NCI-H1092 treated with DMSO at 0.1 percent for 48 hours (cell line): ENCODE measurements around the gene SEC63.
"Not testable (repeated sequence)": the region's sequence is repeated elsewhere in the genome, so short reads cannot be mapped to it uniquely, and the experiment has no call there.

Experiments
- DNase-seq: peaks from one replicate; lab custom pipeline; 2025; lab: John Stamatoyannopoulos, UW

SEC63 gene

DNA sequence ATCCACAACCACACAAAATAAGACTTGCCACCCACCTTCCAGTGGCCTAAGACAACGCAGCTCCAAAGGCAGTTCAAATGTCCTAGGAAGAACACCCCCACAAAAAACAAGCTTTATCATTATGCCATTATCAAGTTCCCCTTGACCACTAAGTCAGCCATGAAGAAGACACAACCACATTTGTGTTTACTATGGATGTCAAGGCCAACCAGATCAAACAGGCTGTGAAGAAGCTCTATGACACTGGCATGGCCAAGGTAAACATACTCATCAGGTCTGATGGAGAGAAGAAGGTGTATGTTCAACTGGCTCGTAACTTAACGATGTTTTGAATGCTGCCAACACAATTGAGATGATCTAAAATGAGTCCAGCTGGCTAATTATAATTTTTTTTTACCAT is 26.1 kb downstream of the SEC63 start:
- no peak for DNase-seq

DNA sequence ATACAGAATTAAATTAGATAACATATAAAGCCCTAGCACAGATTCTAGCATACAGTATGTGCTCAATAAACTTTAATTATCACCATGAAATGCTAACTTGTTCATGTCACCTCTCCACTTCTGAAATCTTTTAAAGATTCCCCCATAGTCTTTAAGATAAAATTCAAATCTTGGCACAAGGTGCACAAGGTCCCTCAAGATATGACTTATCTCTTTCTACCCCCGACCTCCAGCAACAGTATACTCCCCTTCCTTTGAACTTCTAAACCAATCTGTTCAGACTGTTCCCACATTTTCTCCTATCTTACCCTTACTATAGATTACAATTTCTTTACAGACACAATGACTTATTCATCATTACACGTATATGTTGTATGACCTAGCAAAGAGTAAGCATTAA is 29.0 kb downstream of the SEC63 start:
- DNase-seq = no peak

DNA sequence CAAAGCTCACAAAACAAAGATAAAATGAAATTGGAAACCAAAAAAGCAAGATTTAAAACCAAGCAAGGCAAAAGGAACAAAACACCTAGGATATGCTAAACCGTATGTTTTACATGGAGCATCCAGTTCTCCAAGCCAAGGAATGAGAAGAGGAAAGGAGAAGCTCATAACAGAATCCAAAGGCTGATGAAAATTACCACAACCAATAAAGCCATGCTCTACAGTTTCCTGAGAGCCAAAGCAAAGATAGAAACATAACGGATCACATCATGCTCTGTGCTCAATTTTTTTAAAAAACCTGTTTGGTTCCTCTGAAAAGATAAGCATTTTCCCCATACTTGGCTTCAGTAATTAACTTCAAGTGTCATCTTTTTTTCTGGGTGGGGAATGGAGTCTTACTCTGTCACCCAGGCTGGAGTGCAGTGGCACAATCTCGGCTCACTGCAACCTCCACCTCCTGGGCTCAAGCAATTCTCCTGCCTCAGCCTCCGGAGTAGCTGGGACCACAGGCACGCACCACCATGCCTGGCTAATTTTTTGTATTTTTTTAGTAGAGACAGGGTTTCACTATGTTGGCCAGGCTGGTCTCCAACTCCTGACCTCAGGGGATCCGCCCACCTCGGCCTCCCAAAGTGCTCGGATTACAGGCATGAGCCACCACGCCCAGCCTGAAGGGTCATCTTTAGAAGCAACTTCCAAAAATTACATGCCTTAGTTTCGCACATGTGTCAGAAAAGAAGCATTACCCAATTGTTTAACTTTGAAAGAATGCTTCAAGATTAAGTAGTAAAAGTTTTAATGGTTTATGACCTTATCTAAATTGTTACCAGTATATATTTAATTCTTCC is 31.1 kb downstream of the SEC63 start:
- DNase-seq = not testable (repeated sequence)

DNA sequence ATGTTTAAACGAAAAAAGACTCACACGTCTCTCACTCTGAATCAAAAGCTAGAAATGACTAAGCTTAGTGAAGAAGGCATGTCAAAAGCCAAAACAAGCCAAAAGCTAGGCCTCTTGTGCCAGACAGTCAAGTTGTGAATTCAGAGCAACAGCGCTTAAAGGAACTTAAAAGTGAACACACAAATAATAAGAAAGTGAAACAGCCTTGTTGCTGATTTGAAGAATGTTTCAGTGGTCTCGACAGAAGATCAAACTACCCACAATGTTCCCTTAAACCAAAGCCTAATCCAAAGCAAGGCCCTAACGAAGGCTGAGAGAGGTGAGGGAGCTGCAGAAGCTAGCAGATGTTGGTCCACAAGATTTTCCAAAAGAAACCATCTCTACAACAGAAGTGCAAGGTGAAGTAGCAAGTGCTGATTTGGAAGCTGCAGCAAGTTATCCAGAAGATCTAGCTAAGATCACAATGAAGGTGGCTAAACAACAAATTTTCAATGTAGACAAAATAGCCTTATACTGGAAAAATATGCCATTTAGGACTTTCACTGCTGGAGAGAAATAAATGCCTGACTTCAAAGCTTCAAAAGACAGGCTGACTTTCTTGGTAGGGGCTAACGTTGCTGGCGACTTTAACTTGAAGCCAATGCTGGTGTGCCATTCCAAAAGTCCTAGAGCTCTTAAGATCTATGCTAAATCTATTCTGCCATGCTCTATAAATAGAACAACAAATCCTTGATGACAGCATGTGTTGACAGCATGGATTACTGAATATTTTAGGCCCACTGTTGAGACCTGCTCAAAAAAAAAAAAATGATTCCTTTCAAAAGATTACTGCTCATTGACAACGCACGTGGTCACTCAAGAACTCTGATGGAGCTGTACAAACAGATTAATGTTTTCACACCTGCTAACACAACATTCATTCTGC is 40.3 kb downstream of the SEC63 start:
- DNase-seq = no peak

DNA sequence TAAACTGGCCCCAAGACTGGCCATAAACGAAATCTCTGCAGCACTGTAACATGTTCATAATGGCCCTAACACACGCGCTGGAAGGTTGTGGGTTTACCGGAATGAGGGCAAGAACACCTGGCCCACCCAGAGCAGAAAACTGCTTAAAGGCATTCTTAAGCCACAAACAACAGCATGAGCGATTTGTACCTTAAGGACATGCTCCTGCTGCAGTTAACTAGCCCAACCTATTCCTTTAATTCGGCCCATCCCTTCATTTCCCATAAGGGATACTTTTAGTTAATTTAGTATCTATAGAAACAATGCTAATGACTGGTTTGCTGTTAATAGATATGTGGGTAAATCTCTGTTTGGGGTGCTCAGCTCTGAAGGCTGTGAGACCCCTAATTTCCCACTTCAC is 41.0 kb downstream of the SEC63 start:
- DNase-seq = not testable (repeated sequence)

DNA sequence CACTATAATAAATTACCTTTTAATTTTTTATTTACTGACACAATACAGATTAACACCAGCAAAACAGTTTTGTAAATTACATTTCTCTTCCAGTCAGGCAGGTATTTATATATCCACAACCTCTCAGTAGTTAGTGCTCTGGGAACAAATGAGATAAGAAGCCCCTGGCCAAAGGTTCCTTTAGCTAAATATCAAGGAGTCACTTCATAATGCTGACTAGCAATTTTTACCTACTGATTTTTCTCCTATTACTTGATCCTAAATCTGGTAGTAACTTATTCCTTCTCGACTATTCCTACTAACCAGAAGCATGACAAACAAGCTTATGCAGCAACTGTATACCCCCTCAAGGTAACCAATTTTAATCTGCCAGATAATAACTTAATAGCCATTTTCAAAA is 46.3 kb downstream of the SEC63 start:
- DNase-seq = no peak

DNA sequence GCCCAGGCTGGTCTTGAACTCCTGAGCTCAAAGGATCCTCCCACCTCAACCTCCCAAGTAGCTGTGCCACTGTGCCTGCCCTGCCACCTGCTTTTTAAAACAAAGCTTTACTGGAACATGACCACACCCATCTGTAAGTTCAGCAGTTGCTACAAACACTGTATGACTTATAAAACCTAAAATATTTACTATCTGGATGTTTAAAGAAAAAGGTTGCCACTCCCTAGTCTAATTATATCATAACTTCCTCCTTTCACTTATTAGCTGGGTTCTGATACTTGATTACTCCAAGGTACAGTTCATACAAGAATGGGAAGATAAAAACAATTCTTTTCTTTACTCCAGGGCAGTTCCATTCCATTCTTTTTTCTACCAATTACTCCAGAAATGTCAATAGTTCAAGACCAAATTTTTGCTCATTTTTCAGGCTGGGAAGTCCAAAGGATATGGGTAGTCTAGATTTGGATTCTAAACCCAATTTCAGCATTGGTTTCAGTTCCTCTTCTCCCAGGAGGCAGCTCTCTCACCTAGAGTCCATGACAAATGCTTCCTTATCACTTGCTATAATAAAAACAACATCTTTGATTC is 63.1 kb downstream of the SEC63 start:
- DNase-seq = no peak

DNA sequence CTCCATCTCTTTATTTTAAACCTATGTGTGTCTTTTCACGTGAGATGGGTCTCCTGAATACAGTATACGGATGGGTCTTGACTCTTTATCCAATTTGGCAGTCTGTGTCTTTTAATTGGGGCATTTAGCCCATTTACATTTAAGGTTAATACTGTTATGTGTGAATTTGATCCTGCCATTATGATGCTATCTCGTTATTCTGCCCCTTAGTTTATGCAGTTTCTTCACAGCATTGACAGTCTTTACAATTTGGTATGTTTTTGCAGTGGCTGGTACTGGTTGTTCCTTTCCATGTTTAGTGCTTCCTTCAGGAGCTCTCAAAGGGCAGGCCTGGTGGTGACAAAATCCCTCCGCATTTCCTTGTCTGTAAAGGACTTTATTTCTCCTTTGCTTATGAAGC is 67.6 kb downstream of the SEC63 start:
- not testable (repeated sequence) for DNase-seq

DNA sequence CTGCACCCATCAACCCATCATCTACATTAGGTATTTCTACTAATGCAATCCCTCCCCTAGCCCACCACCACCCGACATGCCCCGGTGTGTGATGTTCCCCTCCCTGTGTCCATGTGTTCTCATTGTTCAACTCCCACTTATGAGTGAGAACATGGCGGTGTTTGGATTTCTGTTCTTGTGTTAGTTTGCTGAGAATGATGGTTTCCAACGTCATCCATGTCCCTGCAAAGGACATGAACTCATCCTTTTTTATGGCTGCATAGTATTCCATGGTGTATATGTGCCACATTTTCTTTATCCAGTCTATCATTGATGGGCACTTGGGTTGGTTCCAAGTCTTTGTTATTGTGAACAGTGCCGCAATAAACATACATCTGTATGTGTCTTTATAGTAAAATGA is 72.1 kb downstream of the SEC63 start:
- DNase-seq = not testable (repeated sequence)

DNA sequence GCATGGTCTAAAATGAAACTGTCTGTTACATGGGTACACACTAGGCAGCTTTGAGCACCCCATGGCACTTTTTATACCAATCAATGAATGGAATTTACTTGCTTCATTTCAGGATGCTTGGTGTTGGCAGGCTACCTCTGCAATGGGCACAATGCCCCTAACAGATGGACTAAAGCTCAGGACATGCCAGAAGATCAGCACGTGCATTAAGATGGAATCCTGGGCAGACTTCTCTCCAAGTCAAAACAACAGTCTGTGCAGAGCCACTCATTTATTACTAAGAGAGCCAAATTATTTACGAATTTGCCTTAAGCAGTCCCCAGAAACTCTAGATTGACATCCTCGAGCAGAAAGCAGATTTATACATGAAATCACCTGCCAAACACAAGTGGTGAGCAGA is 78.1 kb downstream of the SEC63 start:
- DNase-seq = no peak

DNA sequence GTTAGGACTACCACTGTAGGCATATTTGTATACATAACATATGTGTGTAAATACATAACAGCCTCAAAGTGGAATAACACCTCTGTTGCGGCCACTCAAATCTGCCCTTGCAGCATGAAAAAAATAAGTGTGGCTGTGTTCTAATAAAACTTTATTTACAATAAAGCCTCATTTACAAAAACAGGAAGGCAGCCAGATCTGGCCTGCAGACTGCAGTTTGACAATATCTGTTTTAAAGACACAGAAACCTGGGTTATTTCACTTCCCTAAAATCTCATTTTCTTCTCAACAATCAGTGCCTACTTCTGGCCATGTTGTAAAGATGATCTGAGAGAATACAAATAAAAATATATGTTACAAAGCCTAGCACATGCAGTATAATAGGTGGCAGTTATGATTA is 80.0 kb downstream of the SEC63 start:
- DNase-seq = no peak

DNA sequence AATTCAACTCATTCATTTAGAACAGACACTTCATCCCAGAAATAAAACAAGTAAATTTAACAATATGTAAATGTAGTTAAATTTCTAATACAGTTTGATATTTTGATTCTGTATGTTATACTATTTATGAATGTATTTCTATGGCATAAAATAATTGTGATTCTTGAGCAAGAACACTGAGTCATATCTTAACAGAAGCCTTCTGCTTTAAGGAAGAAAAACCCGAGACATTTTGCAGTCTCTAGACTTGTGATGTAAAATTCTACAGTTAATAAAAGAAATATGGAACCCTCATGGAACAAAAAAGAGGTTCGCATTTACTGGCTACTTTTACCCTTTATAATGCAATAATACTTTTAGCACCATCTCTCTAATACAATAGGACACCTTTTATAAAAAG is 86.0 kb downstream of the SEC63 start:
- DNase-seq = no peak

DNA sequence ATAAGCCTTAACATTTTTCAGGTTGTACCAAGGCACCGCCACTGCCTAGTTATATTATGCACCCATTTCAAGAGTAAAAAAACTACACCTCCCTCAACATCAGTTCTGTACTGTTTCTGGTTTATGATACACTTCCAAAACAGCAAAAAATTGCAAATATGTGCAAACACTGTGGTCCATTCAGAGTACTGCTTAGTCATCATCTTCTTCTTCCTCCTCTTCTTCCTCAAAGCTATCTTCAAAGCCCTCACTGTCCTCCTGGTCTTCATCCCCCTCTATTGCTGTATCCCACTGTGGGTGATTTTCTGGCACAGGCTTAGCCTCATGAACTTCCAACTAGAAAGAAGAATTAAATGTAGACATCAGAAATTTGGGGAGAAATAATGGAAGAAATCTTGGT is 86.5 kb downstream of the SEC63 start:
- not testable (repeated sequence) for DNase-seq

DNA sequence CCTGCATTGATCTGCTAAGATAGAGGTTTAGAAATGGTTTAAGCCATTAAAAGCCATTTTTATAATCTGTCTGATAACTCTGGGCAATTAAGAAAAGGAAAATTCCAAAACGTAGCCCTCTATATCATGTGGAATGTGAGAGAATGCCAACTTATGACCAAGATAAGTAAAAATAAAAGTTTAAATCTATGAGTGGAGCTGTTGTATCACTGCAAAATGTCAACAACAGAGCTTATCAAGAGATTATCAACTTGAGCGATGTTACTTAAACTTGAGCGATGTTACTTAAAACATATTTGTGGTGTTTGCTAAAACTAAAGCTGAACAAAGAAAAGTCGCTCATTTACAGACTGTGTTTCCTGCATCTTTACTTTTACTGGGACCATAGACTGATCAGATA is 87.0 kb downstream of the SEC63 start:
- no peak for DNase-seq

DNA sequence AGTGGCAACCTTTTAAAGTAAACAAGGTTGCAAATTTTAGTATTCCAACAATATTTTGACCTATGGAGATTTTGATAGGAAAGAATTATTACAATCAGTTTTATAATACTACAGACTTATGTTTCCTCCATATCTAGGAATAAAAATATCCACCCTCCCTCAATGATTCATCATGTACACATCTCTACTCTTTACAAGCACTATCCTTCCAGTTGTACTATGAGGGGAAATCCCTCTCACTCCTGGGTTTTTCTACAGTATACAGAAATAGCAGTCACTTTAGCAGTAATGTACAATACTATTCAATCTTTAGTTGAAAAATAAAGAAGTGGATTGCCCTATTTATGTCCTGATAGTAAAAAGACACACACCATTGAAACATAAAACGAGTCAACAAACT is 87.6 kb downstream of the SEC63 start:
- DNase-seq = no peak

DNA sequence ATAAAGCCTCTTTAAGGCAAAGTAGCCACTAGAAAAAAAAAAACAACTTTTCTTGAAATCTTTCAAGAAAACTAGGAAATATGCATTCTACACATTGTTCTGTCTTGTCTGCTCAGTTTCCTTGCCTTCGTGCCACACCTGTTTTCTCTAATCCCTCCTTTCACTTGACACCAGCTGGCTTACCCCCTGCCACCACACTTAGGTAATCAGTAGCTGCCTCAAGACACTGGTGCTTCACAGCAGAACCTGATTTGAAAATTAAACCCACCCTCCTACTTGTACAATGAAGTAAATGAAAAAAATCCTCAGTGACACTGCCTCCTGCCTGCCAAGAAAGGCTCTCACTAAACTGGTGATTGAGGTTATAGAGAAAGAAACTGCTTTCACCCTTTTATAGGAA is 88.1 kb downstream of the SEC63 start:
- DNase-seq = no peak

DNA sequence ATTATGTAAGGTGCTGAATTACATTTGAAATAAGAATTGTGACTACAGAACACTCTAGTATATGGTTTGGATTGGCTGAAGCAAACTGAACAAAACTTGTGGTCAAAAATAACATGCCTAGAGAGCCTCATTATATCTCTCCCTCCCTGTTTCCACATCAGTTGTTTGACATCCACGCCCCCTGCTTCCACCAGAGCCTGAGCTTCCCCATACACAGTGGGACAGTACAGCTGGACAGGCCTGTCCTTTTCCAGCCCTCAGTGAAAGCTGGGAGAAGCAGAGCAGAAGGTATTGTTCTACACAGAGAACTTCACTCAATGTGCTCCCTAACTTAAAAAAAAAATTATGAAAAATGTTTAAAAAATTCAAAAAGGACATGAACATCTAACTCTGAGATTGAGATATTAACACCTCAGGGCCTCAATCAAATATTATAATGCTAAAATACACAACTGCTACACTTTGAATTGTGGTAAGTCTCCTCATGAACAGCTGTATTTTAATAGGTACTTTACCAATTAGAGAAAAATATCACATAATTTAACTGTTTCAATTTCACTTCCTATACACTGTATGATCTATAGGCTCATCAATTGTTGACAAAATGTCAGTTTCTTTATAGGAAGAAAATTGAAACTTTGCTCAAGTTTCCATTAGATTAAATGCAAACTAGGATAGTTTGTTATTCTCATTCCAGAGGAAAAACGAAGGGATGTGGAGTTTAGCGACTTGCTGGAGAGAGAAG is 89.0 kb downstream of the SEC63 start:
- no peak for DNase-seq

DNA sequence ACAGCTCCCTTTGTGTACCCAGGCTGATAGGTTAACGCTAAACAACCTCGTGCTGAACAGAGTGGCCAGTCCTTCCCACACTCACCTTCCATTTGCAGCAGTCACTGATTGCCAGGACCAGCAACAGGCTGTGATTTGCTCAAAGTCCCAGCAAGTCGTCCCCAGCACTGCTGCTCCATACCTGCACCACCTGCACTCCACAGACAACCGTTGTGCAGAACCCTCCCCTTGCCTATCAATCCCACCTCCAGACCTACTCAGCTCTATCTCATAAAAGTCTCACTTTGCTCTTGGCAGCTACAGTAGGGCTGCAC is 90.7 kb downstream of the SEC63 start:
- no peak for DNase-seq

DNA sequence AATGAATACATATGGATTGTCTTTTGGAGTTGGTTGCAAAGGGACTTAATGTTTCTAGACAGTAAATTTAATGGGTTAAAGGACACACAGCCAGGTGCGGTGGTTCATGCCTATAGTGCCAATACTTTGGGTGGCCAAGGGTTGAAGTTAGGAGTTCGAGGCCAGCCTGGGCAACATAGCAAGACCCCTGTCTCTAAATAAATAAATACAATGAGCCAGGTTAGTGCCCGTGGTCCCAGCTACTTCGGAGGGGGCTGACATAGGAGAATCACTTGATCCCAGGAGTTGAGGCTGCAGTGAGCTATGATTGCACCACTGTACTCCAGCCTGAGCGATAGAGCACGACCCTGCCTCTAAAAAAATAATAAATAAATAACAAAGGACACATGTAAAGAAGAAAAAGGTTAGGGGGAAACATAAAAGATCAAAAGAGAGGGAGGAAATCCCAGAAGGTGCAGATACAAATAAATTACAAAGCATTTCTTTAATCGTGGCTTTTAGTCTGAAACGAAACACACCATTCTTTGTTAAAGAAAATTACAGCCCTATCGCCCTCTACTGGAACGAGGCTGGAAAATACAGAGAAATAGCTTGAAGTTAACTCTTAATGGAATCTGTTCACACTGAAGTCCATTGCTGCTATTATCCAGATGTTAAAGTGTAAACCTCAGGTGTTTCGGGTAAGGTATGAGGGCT is 91.3 kb downstream of the SEC63 start:
- DNase-seq = peak; percentile 3

DNA sequence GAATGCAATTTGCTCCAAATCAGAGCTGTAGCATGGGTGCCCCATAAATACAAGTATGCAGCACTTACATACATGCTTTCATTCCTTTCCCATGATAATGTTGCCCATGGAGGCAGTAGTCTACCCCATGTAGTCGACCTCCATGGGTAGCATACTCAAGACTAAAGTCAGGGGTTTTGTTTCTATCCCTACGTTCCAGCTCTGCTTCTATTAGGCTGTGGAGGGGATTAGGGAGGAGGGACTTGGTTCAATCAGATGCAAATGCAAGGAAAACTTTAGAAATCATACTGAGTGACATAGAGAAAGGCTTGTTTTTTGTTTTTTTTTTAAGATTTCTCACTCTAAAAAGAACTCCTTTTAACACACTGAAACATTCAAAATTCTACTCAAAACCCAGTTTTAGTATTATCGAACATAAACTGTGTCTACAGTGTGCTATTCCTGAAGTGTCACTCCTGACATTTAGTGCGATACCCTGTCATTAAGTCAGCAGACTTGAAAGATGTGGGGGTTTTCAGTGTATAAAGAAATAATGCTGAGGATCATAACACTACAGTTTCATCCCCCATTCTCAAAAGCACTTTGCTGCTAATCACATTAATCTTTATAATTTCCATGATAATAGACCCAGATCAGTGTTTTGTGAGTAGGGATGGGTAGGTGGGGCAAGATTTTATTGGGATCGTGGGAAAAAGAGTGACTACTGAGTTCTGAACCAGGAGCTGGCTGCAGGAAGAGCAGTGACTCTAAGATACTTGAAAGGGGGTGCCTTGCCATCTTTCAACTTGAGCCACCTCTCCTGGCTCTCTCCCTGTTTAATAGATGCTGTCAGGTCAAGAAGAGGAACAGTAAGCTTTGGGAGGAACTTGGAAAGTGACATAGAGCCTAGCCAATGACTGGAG is 93.5 kb downstream of the SEC63 start:
- no peak for DNase-seq

DNA sequence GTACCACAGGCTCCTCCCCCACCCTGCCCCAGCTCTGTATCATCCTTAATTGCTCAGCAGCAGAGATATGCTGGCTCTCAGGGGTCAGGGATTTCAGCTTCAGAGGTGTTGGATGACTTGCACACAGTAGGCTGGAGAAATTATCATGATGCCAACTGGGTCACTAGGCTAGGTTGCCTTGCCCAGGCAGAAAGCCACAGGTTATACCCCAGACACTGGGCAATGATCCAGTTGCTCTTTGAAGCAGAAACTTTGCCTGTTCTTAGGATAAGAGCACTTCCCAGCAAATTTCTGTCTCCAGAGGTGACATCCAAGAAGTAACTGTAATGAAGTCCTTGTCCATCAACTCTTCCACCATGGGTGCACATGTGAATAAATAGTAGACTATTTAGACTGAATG is 95.6 kb downstream of the SEC63 start:
- no peak for DNase-seq
